Measurements from ENCODE around the gene PRRT4. TPM values are rescaled to one million over a fixed set of nuclear protein-coding genes. Genes with fewer than 3 reads are reported as not detected.

Gene PRRT4

Small RNAs within 50 kb of the gene (small RNA-seq; reads per million reads assigned to genes)
- gene RNU7-27P (ENCODE audit: low read depth) = not detected

All from mesenchymal stem cell (in vitro differentiated cells and primary cell).